ENCODE measurements around the gene BCL11A.

Gene BCL11A

GRCh38 chr2:60453872-60454271 lies 99.6 kb downstream of the BCL11A start:
- no peak for DNase-seq

GRCh38 chr2:60453301-60453700 lies 100.2 kb downstream of the BCL11A start:
- no peak for DNase-seq

- no peak for DNase-seq
Measured at GRCh38 chr2:60450488-60450887, 103.0 kb downstream of the BCL11A start.

GRCh38 chr2:60447943-60448342 lies 105.5 kb downstream of the BCL11A start:
- DNase-seq: no peak

- no peak for DNase-seq
Measured at GRCh38 chr2:60446413-60447267, 106.8 kb downstream of the BCL11A start.

- no peak for DNase-seq
Measured at GRCh38 chr2:60445684-60446179, 107.7 kb downstream of the BCL11A start.

GRCh38 chr2:60442608-60443007 lies 110.8 kb downstream of the BCL11A start:
- DNase-seq: no peak

- no peak for DNase-seq
Measured at GRCh38 chr2:60441800-60442199, 111.7 kb downstream of the BCL11A start.

GRCh38 chr2:60440767-60441163 lies 112.7 kb downstream of the BCL11A start:
- no peak for DNase-seq

- no peak for DNase-seq
Measured at GRCh38 chr2:60440079-60440766, 113.2 kb downstream of the BCL11A start.

GRCh38 chr2:60439219-60439974 lies 114.1 kb downstream of the BCL11A start:
- DNase-seq: peak; percentile 82

- no peak for DNase-seq
Measured at GRCh38 chr2:60438653-60439052, 114.8 kb downstream of the BCL11A start.

- no peak for DNase-seq
Measured at GRCh38 chr2:60438131-60438530, 115.3 kb downstream of the BCL11A start.

- no peak for DNase-seq
Measured at GRCh38 chr2:60437080-60437696, 116.3 kb downstream of the BCL11A start.

GRCh38 chr2:60433018-60433596 lies 120.3 kb downstream of the BCL11A start:
- no peak for DNase-seq

- no peak for DNase-seq
Measured at GRCh38 chr2:60432035-60432601, 121.3 kb downstream of the BCL11A start.

- DNase-seq: no peak
Measured at GRCh38 chr2:60429681-60430080, 123.8 kb downstream of the BCL11A start.

- DNase-seq: no peak
Measured at GRCh38 chr2:60426880-60427279, 126.6 kb downstream of the BCL11A start.

GRCh38 chr2:60426341-60426740 lies 127.1 kb downstream of the BCL11A start:
- DNase-seq: no peak

GRCh38 chr2:60424233-60424632 lies 129.2 kb downstream of the BCL11A start:
- no peak for DNase-seq

GRCh38 chr2:60423505-60423904 lies 129.9 kb downstream of the BCL11A start:
- DNase-seq: no peak

- DNase-seq: no peak
Measured at GRCh38 chr2:60422826-60423483, 130.5 kb downstream of the BCL11A start.

Data from GDM1 (cell line).